Neural cell (in vitro differentiated cells): ENCODE data around the gene NRG2. TPM values are rescaled to one million over a fixed set of nuclear protein-coding genes. Genes with fewer than 3 reads are reported as not detected.

ENCODE experiments used
- H2AFZ ChIP-seq: fragments of 200-600, 300-800 bp; sonication (generic), shearing (Covaris generic); 2 replicates; pipeline ENCODE4 v1.6.0; 2014; ENCODE audit warnings: low read depth, mild to moderate bottlenecking, antibody characterized with exemption, low read length, moderate library complexity
- H3F3A ChIP-seq: fragments of 200-600 bp; shearing (Covaris generic); 2 replicates; pipeline ENCODE4 v1.6.1; 2016; ENCODE audit warnings: mild to moderate bottlenecking, moderate library complexity, mixed read lengths, antibody characterized with exemption, low read length; ENCODE audit not compliant: insufficient read depth, poor library complexity, severe bottlenecking
- H3K27ac ChIP-seq: fragments of 200-600, 300-800 bp; sonication (generic), shearing (Covaris generic); 2 replicates; pipeline ENCODE4 v1.5.1; 2014; ENCODE audit warnings: mild to moderate bottlenecking, low read length, moderate library complexity
- H3K27me3 ChIP-seq: fragments of 300-800, 200-600 bp; sonication (generic), shearing (Covaris generic); 2 replicates; pipeline ENCODE4 v1.6.0; 2014; ENCODE audit warnings: mild to moderate bottlenecking, low read depth, low read length, moderate library complexity; ENCODE audit not compliant: insufficient read depth
- H3K36me3 ChIP-seq: fragments of 300-800, 200-600 bp; sonication (generic), shearing (Covaris generic); 2 replicates; pipeline ENCODE4 v1.5.1; 2014; ENCODE audit warnings: mild to moderate bottlenecking, antibody characterized with exemption, low read length, moderate library complexity; ENCODE audit not compliant: insufficient read depth
- H3K4me2 ChIP-seq: fragments of 300-800, 200-600 bp; sonication (generic), shearing (Covaris generic); 2 replicates; pipeline ENCODE4 v1.6.0; 2014; ENCODE audit warnings: mild to moderate bottlenecking, low read length
- H3K4me3 ChIP-seq: fragments of 300-800, 200-600 bp; sonication (generic), shearing (Covaris generic); 2 replicates; pipeline ENCODE4 v1.5.1; 2014; ENCODE audit warnings: mild to moderate bottlenecking, low read length, moderate library complexity
- H3K79me2 ChIP-seq: fragments of 200-600 bp; shearing (Covaris generic); replicated peaks from 2 replicates; pipeline ENCODE4 v1.6.0; 2014; ENCODE audit warnings: mild to moderate bottlenecking, low read length, moderate library complexity; ENCODE audit not compliant: insufficient read depth
- H3K9ac ChIP-seq: fragments of 300-800, 200-600 bp; sonication (generic), shearing (Covaris generic); 2 replicates; pipeline ENCODE4 v1.6.1; 2016; ENCODE audit warnings: mild to moderate bottlenecking, low read length, mixed read lengths
- H3K9me2 ChIP-seq: fragments of 200-600 bp; shearing (Covaris generic); 2 replicates; pipeline ENCODE4 v1.6.1; 2016; ENCODE audit warnings: mild to moderate bottlenecking, low read length, mixed read lengths; ENCODE audit not compliant: insufficient read depth
- H3K9me3 ChIP-seq: fragments of 200-600, 300-800 bp; sonication (generic), shearing (Covaris generic); 2 replicates; pipeline ENCODE4 v1.6.1; 2016; ENCODE audit warnings: mild to moderate bottlenecking, mixed run types, low read length, moderate library complexity, mixed read lengths
- H4K20me1 ChIP-seq: fragments of 200-600 bp; shearing (Covaris generic); 2 replicates; pipeline ENCODE4 v1.6.1; 2016; ENCODE audit warnings: mild to moderate bottlenecking, mixed run types; ENCODE audit not compliant: insufficient read depth
- EP300 ChIP-seq: fragments of 450-650 bp; conservative IDR thresholded peaks from 2 replicates; pipeline ENCODE4 v1.6.1; 2014; ENCODE audit warnings: antibody characterized with exemption, mild to moderate bottlenecking, moderate library complexity; ENCODE audit not compliant: poor library complexity, severe bottlenecking
- EZH2 ChIP-seq: fragments of 200-600, 300-800 bp; shearing (Covaris generic), sonication (generic); IDR thresholded peaks from 2 replicates; pipeline ENCODE4 v1.6.1; 2014; ENCODE audit warnings: antibody characterized with exemption, low read length, borderline replicate concordance, mild to moderate bottlenecking; ENCODE audit not compliant: insufficient read depth, poor library complexity, severe bottlenecking
- MXI1 ChIP-seq: fragments of 450-650 bp; conservative IDR thresholded peaks from 2 replicates; pipeline ENCODE4 v1.6.1; 2014; ENCODE audit warnings: antibody characterized with exemption, mild to moderate bottlenecking; ENCODE audit not compliant: poor library complexity, severe bottlenecking
- POLR2AphosphoS5 ChIP-seq: IDR thresholded peaks from 2 replicates; pipeline ENCODE4 v1.6.1; 2012
- RAD21 ChIP-seq: fragments of 450-650 bp; conservative IDR thresholded peaks from 2 replicates; pipeline ENCODE4 v1.6.1; 2014; ENCODE audit warnings: antibody characterized with exemption, mild to moderate bottlenecking, moderate library complexity
- SMC3 ChIP-seq: fragments of 450-650 bp; conservative IDR thresholded peaks from 2 replicates; pipeline ENCODE4 v1.6.1; 2014; ENCODE audit warnings: antibody characterized with exemption, mild to moderate bottlenecking, moderate library complexity; ENCODE audit not compliant: poor library complexity
- TAF1 ChIP-seq: IDR thresholded peaks from 2 replicates; pipeline ENCODE4 v1.6.1; 2012; ENCODE audit warnings: low read depth
- polyA plus RNA-seq: library from polyadenylated mRNA; depleted of rRNA; stranded (reverse); fragments of >200 nt; gene quantifications from 2 replicates; pipeline ENCODE4 v1.2.3, GENCODE V29; 2014
- TF ChIP-seq, protein P1 (sequence below): IDR thresholded peaks from 2 replicates; pipeline ENCODE4 v1.6.1; 2012; ENCODE audit warnings: borderline replicate concordance
- TF ChIP-seq, protein P2 (sequence below): fragments of 450-650 bp; IDR thresholded peaks from 2 replicates; pipeline ENCODE4 v1.5.1; 2014; ENCODE audit warnings: antibody characterized with exemption, mild to moderate bottlenecking, moderate library complexity; ENCODE audit not compliant: poor library complexity, severe bottlenecking

The NRG2 gene
- polyA plus RNA-seq, 1 donor from 2014 or later: 5.4 TPM

DNA sequence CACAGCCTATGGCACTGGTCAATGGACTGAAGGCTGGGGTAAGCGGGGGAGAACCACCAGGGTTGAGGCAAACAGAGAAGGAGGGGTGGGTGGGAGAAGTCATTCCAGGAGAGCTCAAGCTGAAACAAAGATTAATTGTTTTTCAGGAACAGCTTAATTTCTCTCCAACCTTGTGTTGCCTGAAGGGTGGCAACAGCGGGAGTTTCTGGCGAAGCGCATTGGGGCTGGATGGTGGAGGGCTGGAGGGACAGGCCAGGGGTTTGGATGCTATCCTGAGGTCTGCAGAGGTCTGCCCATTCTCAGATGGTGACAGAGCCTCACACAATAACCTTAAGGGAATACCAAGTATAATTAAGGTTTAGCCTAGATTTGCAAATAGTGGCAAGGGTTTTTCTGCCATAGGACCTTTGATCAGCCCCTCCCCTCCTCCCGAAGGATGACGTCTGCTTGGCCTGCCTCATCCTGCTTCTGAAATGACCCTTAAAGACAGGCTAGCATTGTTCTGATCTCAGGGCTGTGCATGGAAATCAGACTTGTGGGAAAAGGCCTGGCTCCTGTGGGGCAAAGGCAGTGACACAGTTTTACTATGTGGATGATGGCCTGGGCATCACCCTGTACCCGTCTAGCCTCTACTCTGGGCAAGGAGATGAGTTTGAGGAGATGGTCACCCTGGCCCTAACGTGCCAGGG, 214.7 kb downstream of the NRG2 start:
- Histone ChIP-seq H2AFZ (no peak overlapping the region), H3K9ac (no peak overlapping the region), H3K27ac (no peak overlapping the region), H3K4me2 (no peak overlapping the region), H3K9me2 (no peaks in the 10 kb centered on the region), H3K79me2 (no peaks in the 10 kb centered on the region), H3F3A (no peaks in the 10 kb centered on the region), H4K20me1 (no peaks in the 10 kb centered on the region), H3K36me3 (peaks cover 18% of the 10 kb centered on the region), H3K4me3 (no peak overlapping the region), H3K27me3 (no peaks in the 10 kb centered on the region), H3K9me3 (no peaks in the 10 kb centered on the region)
- TF ChIP-seq TAF1 (no peak), POLR2AphosphoS5 (no peak), SMC3 (no peak), MXI1 (no peak), EP300 (no peak), EZH2 (no peak), RAD21 (no peak)
- TF ChIP-seq, protein P1, sequence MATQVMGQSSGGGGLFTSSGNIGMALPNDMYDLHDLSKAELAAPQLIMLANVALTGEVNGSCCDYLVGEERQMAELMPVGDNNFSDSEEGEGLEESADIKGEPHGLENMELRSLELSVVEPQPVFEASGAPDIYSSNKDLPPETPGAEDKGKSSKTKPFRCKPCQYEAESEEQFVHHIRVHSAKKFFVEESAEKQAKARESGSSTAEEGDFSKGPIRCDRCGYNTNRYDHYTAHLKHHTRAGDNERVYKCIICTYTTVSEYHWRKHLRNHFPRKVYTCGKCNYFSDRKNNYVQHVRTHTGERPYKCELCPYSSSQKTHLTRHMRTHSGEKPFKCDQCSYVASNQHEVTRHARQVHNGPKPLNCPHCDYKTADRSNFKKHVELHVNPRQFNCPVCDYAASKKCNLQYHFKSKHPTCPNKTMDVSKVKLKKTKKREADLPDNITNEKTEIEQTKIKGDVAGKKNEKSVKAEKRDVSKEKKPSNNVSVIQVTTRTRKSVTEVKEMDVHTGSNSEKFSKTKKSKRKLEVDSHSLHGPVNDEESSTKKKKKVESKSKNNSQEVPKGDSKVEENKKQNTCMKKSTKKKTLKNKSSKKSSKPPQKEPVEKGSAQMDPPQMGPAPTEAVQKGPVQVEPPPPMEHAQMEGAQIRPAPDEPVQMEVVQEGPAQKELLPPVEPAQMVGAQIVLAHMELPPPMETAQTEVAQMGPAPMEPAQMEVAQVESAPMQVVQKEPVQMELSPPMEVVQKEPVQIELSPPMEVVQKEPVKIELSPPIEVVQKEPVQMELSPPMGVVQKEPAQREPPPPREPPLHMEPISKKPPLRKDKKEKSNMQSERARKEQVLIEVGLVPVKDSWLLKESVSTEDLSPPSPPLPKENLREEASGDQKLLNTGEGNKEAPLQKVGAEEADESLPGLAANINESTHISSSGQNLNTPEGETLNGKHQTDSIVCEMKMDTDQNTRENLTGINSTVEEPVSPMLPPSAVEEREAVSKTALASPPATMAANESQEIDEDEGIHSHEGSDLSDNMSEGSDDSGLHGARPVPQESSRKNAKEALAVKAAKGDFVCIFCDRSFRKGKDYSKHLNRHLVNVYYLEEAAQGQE: no peak
- TF ChIP-seq, protein P2, sequence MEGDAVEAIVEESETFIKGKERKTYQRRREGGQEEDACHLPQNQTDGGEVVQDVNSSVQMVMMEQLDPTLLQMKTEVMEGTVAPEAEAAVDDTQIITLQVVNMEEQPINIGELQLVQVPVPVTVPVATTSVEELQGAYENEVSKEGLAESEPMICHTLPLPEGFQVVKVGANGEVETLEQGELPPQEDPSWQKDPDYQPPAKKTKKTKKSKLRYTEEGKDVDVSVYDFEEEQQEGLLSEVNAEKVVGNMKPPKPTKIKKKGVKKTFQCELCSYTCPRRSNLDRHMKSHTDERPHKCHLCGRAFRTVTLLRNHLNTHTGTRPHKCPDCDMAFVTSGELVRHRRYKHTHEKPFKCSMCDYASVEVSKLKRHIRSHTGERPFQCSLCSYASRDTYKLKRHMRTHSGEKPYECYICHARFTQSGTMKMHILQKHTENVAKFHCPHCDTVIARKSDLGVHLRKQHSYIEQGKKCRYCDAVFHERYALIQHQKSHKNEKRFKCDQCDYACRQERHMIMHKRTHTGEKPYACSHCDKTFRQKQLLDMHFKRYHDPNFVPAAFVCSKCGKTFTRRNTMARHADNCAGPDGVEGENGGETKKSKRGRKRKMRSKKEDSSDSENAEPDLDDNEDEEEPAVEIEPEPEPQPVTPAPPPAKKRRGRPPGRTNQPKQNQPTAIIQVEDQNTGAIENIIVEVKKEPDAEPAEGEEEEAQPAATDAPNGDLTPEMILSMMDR: no peak

DNA sequence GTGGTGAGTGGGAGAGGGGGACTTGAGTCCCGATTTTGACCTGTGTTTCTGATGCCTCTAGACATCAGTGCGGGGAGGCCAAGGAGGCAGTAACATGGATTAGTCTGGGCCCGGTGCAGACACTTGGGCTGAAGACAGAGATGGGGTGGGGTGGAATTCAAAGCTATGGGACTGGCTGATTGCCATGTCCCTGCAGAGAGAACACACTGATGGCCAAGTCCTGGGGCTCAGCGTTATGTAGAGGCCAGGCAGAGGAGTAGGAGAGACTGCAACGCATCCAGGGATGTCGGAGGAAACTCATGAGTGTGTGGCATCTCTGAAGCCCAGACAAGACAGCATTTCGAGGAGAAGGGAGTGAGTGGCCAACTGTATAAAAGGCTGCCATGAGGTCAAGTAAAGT, 217.4 kb downstream of the NRG2 start:
- no peak for TF ChIP-seq RAD21
- no peak for TF ChIP-seq MXI1
- no peak for TF ChIP-seq EP300
- TF ChIP-seq, protein P2: no peak
- TF ChIP-seq, protein P1: no peak
- no peak for TF ChIP-seq POLR2AphosphoS5
- no peak for TF ChIP-seq TAF1
- no peak for TF ChIP-seq EZH2
- TF ChIP-seq SMC3: no peak
- H3K79me2 ChIP-seq: no peaks in the 10 kb centered on the region
- no peak overlapping the region for H2AFZ ChIP-seq
- H3K9me2 ChIP-seq: no peaks in the 10 kb centered on the region
- no peak overlapping the region for H3K4me2 ChIP-seq
- H3K36me3 ChIP-seq: peaks cover 6% of the 10 kb centered on the region
- H3F3A ChIP-seq: no peaks in the 10 kb centered on the region
- no peak overlapping the region for H3K4me3 ChIP-seq
- H3K9ac ChIP-seq: no peak overlapping the region
- no peaks in the 10 kb centered on the region for H4K20me1 ChIP-seq
- no peaks in the 10 kb centered on the region for H3K9me3 ChIP-seq
- H3K27me3 ChIP-seq: no peaks in the 10 kb centered on the region
- H3K27ac ChIP-seq: no peak overlapping the region
